ENCODE measurements around the gene FSD2.

DNA sequence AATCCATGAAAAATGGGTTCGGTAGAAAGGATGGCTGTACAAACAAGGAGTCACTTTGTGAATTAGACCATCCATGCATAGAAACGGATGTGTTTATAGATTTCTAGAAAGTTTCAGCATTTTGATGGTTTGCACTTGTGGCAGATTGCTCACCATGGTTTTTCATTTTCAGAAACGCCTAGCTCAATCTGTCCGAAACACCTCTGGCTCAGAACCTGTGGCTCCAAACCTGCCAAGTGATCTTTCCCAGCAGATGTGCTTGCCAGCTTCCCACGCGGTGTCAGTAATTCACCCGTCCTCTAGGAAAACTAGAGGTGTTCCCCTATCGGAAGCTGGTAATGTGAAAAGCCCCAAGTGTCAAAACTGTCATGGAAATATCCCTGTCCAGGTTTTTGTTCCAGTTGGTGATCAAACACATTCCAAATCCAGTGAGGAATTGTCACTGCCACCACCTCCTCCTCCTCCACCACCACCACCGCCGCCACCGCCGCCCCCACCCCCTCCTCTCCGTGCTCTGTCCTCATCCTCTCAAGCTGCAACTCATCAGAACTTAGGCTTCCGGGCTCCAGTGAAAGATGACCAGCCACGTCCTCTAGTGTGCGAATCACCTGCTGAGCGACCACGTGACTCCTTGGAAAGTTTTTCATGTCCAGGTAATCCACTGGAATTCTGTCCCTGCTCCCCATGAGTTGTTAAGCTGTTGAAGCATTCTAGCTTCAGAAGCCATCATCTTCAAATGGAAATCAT lies 24.7 kb upstream of the FSD2 start:
- TF ChIP-seq NRF1 (conservative IDR thresholded peaks at IDR 0.05; ENCODE audit: low read depth, low read length), result no peak
- TF ChIP-seq CBX5 (IDR thresholded peaks at IDR 0.05; ENCODE audit: low read depth), result no peak
- no peak for TF ChIP-seq BRCA1 (IDR thresholded peaks at IDR 0.05; ENCODE audit: low read depth, low read length)
- TF ChIP-seq, protein P1, sequence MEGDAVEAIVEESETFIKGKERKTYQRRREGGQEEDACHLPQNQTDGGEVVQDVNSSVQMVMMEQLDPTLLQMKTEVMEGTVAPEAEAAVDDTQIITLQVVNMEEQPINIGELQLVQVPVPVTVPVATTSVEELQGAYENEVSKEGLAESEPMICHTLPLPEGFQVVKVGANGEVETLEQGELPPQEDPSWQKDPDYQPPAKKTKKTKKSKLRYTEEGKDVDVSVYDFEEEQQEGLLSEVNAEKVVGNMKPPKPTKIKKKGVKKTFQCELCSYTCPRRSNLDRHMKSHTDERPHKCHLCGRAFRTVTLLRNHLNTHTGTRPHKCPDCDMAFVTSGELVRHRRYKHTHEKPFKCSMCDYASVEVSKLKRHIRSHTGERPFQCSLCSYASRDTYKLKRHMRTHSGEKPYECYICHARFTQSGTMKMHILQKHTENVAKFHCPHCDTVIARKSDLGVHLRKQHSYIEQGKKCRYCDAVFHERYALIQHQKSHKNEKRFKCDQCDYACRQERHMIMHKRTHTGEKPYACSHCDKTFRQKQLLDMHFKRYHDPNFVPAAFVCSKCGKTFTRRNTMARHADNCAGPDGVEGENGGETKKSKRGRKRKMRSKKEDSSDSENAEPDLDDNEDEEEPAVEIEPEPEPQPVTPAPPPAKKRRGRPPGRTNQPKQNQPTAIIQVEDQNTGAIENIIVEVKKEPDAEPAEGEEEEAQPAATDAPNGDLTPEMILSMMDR (IDR thresholded peaks at IDR 0.05 in 2 of 3, conservative IDR thresholded peaks at IDR 0.05 in 1 of 3; ENCODE audit: control insufficient read depth in 2 of 3, extremely low read depth in 1 of 3, insufficient read depth in 1 of 3, low read depth in 3 of 3, low read length in 3 of 3), result no peak
- no peak for TF ChIP-seq FOXK2 (IDR thresholded peaks at IDR 0.05)
- no peak for TF ChIP-seq ZNF217 (IDR thresholded peaks at IDR 0.05)
- TF ChIP-seq, protein P2, sequence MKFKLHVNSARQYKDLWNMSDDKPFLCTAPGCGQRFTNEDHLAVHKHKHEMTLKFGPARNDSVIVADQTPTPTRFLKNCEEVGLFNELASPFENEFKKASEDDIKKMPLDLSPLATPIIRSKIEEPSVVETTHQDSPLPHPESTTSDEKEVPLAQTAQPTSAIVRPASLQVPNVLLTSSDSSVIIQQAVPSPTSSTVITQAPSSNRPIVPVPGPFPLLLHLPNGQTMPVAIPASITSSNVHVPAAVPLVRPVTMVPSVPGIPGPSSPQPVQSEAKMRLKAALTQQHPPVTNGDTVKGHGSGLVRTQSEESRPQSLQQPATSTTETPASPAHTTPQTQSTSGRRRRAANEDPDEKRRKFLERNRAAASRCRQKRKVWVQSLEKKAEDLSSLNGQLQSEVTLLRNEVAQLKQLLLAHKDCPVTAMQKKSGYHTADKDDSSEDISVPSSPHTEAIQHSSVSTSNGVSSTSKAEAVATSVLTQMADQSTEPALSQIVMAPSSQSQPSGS (IDR thresholded peaks at IDR 0.05; ENCODE audit: low read length), result no peak
- TF ChIP-seq EP300 (IDR thresholded peaks at IDR 0.05; ENCODE audit: borderline replicate concordance in 1 of 2, control insufficient read depth in 1 of 2, low read depth in 2 of 2, low read length in 2 of 2), result no peak
- no peak for TF ChIP-seq RAD21 (IDR thresholded peaks at IDR 0.05; ENCODE audit: insufficient read depth, low read depth, low read length)
- no peak for TF ChIP-seq RFX5 (IDR thresholded peaks at IDR 0.05; ENCODE audit: low read depth, low read length)
- TF ChIP-seq NFYB (IDR thresholded peaks at IDR 0.05; ENCODE audit: insufficient read depth, low read depth, low read length), result no peak
- TF ChIP-seq, protein P3, sequence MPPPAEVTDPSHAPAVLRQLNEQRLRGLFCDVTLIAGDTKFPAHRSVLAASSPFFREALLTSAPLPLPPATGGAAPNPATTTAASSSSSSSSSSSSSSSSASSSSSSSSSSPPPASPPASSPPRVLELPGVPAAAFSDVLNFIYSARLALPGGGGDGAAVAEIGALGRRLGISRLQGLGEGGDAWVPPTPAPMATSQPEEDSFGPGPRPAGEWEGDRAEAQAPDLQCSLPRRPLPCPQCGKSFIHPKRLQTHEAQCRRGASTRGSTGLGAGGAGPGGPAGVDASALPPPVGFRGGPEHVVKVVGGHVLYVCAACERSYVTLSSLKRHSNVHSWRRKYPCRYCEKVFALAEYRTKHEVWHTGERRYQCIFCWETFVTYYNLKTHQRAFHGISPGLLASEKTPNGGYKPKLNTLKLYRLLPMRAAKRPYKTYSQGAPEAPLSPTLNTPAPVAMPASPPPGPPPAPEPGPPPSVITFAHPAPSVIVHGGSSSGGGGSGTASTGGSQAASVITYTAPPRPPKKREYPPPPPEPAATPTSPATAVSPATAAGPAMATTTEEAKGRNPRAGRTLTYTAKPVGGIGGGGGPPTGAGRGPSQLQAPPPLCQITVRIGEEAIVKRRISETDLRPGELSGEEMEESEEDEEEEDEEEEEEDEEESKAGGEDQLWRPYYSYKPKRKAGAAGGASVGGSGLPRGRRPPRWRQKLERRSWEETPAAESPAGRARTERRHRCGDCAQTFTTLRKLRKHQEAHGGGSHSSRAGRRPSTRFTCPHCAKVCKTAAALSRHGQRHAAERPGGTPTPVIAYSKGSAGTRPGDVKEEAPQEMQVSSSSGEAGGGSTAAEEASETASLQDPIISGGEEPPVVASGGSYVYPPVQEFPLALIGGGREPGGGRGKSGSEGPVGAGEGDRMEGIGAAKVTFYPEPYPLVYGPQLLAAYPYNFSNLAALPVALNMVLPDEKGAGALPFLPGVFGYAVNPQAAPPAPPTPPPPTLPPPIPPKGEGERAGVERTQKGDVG (CRISPR knock-in tag; IDR thresholded peaks at IDR 0.05), result no peak
- TF ChIP-seq CREM (IDR thresholded peaks at IDR 0.05; ENCODE audit: low read depth), result no peak

All from GM12878 (cell line).